DMS53 treated with DMSO at 0.1 percent for 48 hours (cell line): ENCODE results near the gene MXRA8.
A peak's percentile ranks its signal among the peaks of the same experiment; 100 is the strongest.

Source experiments
- DNase-seq: peaks from one replicate; lab custom pipeline; 2025; ENCODE audit not compliant: unreplicated experiment; lab: John Stamatoyannopoulos, UW

Gene MXRA8

GRCh38 chr1:1309251-1310108 is 48.9 kb downstream of the MXRA8 start:
- peak; percentile 46 for DNase-seq

- DNase-seq, result no peak
These were observed 49.6 kb downstream of the MXRA8 start for GRCh38 chr1:1308756-1309250.

GRCh38 chr1:1307923-1308755 is 50.2 kb downstream of the MXRA8 start, which contains the start of the genes ACAP3 and PUSL1:
TSS of gene ACAP3 (minus strand) at chr1:1307930. CDS start at chr1:1307815, 115 bp downstream.
TSS of gene PUSL1 (plus strand) at chr1:1308597. CDS start at chr1:1308644, 47 bp downstream.
- peak; percentile 93 for DNase-seq

DNA sequence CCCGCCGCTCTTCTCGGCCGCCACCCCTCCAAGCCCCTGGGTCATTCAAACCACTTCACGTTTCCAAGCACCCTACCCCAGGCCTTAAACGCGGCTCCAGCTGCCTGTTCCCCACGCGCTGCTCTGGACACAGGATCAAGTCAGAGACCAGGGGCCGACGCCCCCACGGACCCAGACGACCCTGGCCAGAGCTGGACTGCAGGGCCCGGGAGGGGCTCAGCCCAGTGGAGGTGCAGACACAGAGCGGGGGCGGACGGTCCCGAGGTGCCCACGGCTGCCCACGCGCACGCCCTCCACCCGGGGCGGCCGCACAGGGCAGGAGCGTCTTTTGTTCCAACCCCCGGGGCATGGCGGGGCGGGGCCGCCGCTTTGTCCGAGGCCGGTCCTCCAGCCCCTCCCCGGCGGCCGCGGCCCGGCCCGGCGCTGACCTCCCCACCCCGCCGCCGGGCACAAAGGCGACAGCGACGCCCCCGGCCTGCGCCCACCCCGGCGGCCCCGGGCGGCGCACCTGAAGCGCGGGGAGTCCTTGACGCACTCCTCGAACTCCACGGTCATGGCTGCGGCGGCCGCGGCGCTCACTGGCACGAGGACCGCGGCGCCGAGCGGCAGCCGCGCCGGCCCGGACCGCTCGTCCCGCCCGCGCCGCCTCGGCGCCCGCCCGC is 51.0 kb downstream of the MXRA8 start:
- no peak for DNase-seq

DNA sequence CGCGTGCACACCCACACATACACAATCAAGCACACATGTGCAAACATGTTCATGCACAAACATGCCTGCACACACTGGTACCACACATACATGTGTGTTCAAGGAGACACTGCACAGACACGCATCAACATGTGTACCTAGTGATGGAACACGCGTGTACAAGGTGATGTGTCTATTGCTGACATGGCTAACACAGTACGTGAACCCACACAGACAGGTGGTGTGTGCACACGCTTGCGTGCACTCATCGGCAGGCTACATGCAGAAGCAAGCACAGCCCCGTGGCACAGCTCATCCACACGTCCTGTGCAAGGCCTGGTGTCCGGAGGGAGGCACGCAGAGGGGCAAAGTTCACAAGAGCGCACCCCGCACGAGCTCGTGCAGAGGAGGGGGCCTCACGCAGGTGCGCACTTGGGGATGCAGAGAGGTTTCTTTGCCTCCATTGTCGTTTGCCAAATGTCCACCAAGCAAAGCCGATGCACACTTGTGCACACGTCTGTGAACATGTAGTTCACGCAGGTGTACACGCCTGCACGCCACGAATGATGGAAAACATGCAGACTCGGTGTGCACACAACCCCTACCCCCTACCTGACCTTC is 51.6 kb downstream of the MXRA8 start:
- DNase-seq, result no peak

DNA sequence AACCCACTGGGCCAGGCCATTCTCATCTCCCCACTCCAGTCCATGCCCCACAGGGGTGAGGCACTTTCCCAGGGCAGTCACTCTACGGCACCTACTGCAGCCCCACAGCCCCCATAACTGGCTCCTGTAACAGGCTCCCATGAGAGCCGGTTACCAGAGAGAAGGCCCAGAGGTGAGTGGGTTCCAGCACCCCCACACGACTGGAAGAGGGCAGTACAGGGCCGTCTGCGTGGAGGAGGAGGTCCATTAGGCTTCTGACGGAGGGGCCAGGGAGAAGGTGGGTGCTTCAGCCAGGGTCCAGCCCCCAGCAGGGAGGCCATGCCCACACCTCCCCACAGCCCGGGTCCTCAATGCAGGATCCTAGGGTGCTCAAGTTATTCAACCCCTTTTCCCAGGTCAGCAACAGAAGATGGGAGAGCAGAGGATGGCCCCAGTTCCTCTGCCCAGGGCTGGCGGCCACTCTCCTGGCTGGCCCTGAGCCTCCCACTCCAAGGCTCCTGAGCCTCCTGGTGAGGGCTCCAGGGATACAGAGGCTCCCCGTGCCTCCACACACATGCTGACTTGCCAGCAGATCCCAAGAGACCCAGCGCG is 52.2 kb downstream of the MXRA8 start:
- DNase-seq, result no peak

DNA sequence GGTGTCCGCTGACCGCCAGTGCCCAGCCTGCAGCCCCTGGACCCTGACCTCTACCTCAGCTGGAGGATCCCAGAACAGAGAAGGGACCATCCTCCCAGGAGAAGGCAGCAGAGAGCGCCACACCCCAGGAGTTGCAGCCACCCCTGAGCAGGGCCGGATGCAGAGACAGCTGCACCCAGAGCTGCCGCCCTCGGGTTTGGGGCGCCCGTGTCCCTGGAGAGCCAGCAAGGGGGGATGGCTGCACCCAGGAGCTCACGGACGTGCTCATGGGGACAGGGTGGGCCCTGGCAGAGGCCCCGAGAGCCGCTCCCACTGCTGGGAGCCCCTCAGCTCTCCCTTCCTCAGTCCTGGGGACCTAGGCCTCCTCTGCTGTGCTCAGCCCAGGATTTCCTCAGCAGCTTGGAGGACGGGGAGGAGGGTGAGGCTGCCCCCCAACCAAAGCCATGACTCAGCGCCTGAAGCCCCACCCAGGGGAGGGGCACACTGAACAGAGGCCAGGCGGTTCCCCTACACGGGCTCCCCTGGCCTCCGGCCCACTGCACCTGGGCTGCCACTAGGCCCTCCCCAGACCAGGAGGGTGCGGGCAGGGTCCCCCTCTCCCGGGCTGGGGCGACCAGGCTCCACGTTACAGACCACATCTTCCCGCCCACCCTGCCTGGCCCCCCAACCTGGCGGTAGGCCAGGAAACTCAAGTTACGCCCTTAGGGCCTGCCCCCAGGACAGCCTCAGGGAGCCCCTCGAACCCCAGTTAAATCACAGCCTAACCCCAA is 52.9 kb downstream of the MXRA8 start:
- no peak for DNase-seq

GRCh38 chr1:1304331-1305299 is 53.7 kb downstream of the MXRA8 start:
- DNase-seq, result peak; percentile 86

DNA sequence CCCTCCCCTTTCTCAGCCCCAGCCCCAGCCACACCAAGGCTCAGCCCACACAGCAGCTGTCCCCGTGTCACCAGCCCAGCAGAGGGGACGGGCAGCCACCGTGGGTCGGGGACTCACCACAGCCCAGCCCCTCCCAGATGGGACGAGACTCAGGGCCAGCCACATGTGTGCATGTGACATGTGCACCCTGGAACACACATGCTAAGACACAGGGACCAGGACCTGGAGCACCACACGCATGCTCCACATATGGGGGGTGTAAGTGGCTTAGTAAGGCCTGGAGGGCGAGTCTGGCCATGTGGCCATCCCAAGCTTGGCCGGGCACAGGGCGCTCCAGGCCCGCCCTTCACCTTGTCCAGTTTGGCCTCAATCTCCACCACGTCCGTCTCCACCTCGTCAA is 54.6 kb downstream of the MXRA8 start:
- no peak for DNase-seq

- DNase-seq, result no peak
These were observed 55.3 kb downstream of the MXRA8 start for GRCh38 chr1:1302951-1303509.
